Neural progenitor cell (in vitro differentiated cells): ENCODE measurements around the gene CA5A. TPM values are rescaled to one million over a fixed set of nuclear protein-coding genes. Genes with fewer than 3 reads are reported as not detected.
"Not testable (repeated sequence)": the region's sequence is repeated elsewhere in the genome, so short reads cannot be mapped to it uniquely, and the experiment has no call there.

Source experiments
- DNase-seq: peaks from one replicate; pipeline ENCODE4 v3.0.0-alpha.2; 2016; ENCODE audit warnings: low spot score
- H2AFZ ChIP-seq: fragments of 200-600 bp; sonication (generic); replicated peaks from 2 replicates; pipeline ENCODE4 v1.6.1; 2016; ENCODE audit warnings: antibody characterized with exemption
- H3F3A ChIP-seq: fragments of 200-600 bp; sonication (generic); 2 replicates; pipeline ENCODE4 v1.6.1; 2016; ENCODE audit warnings: antibody characterized with exemption, low read depth
- H3K27ac ChIP-seq: fragments of 200-600 bp; sonication (generic); 2 replicates; pipeline ENCODE4 v1.5.1; 2016; ENCODE audit warnings: mild to moderate bottlenecking
- H3K27me3 ChIP-seq: fragments of 200-600 bp; sonication (generic); 2 replicates; pipeline ENCODE4 v1.6.1; 2016; ENCODE audit warnings: mild to moderate bottlenecking, moderate library complexity
- H3K36me3 ChIP-seq: fragments of 200-600 bp; sonication (generic); 2 replicates; pipeline ENCODE4 v1.5.1; 2016
- H3K4me1 ChIP-seq: fragments of 200-600 bp; sonication (generic); 2 replicates; pipeline ENCODE4 v1.6.1; 2016; ENCODE audit warnings: mixed run types
- H3K4me2 ChIP-seq: fragments of 200-600 bp; sonication (generic); 2 replicates; pipeline ENCODE4 v1.6.1; 2016
- H3K4me3 ChIP-seq: fragments of 200-600 bp; sonication (generic); 2 replicates; pipeline ENCODE4 v1.5.1; 2016
- H3K79me2 ChIP-seq: fragments of 200-600 bp; sonication (generic); 2 replicates; pipeline ENCODE4 v1.6.1; 2016; ENCODE audit warnings: low read depth
- H3K9ac ChIP-seq: fragments of 200-600 bp; sonication (generic); 2 replicates; pipeline ENCODE4 v1.6.1; 2016
- H3K9me3 ChIP-seq: fragments of 200-600 bp; sonication (generic); 2 replicates; pipeline ENCODE4 v1.5.1; 2016; ENCODE audit warnings: low read depth
- H4K20me1 ChIP-seq: fragments of 200-600 bp; sonication (generic); 2 replicates; pipeline ENCODE4 v1.6.1; 2016; ENCODE audit warnings: low read depth
- H3K27ac Mint-ChIP-seq: 3 replicates; pipeline ENCODE4 v1.8.0; 2021; ENCODE audit warnings: mixed read lengths
- H3K27me3 Mint-ChIP-seq: 2 replicates; pipeline ENCODE4 v1.8.0; 2022; ENCODE audit warnings: low read depth, mild to moderate bottlenecking, inconsistent platforms, moderate library complexity, mixed read lengths; ENCODE audit not compliant: insufficient read depth
- H3K36me3 Mint-ChIP-seq: 3 replicates; pipeline ENCODE4 v1.8.0; 2021; ENCODE audit warnings: mixed read lengths
- H3K4me1 Mint-ChIP-seq: 3 replicates; pipeline ENCODE4 v1.8.0; 2021; ENCODE audit warnings: mixed read lengths
- H3K4me3 Mint-ChIP-seq: 3 replicates; pipeline ENCODE4 v1.8.0; 2021; ENCODE audit warnings: mild to moderate bottlenecking, moderate library complexity, mixed read lengths
- H3K9me3 Mint-ChIP-seq: 3 replicates; pipeline ENCODE4 v1.8.0; 2020; ENCODE audit warnings: mixed read lengths
- EZH2 ChIP-seq: fragments of 200-600 bp; sonication (generic); IDR thresholded peaks from 2 replicates; pipeline ENCODE4 v1.6.1; 2017; ENCODE audit warnings: antibody characterized with exemption, mild to moderate bottlenecking, moderate library complexity
- EZH2phosphoT487 ChIP-seq: fragments of 200-600 bp; sonication (generic); IDR thresholded peaks from 2 replicates; pipeline ENCODE4 v1.6.1; 2017; ENCODE audit warnings: antibody characterized with exemption
- total RNA-seq: library from RNA; depleted of rRNA; stranded (reverse); fragments of >200 nt; gene quantifications from 2 replicates; pipeline ENCODE4 v1.2.3, GENCODE V29; 2015; ENCODE audit warnings: low replicate concordance
- TF ChIP-seq, protein P1 (sequence below): fragments of 200-600 bp; sonication (generic); IDR thresholded peaks from 2 replicates; pipeline ENCODE4 v1.5.1; 2017; ENCODE audit warnings: antibody characterized with exemption, mild to moderate bottlenecking

Gene CA5A
- not detected in 2 replicates for total RNA-seq

DNA sequence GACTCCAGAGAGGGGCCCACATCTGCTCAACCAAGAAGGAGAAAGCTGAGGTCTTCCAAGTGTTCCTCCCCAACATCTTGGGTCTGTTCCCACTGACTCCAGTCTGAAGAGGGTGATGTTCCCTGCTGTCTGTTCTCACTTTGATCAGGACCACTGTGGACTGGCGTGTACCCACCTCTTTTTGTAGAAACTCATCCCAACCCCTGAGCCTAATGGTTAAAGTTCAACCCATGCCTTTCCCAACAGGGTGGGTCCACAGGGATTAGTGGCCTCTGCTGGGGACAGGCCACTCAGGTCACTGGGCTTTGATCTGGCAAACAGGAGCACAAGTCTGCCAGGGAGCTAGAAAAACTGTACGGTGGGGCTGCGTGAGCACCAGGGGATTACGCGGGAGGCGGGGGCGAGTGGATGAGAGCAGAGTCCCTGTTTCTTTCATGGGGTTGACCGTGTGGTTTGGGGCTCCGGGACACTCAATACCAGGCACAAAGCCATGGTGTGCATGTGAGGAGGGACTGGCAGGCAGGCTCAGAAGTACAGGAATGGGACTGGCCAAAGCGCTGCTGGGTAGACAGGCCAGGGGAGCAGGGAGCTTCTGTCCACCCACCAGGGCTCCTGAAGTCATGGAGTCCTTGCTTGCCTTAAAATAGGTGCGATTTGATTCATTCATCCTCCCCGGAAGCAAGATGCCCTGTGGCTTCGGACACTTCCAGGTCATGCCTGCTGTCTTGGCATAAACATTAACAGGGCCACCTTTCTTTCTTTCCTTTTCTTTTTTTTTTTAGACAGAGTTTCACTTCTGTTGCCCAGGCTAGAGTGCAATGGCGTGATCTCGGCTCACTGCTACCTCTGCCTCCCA, at the start of gene CA5A:
Gene CA5A (minus strand): TSS at position 155 of the 856 bp plus-strand sequence. CDS start 79 bp downstream, at position 76.
- Mint-ChIP-seq H3K9me3 (peaks cover 2% of the 10 kb centered on the region), H3K36me3 (no peaks in the 10 kb centered on the region), H3K27ac (no peak within 1 kb of the TSS), H3K4me3 (peak within 1 kb of the TSS; percentile 42), H3K27me3 (peaks cover 13% of the 10 kb centered on the region), H3K4me1 (peaks cover 5% of the 10 kb centered on the region)
- Histone ChIP-seq H3K9ac (no peak within 1 kb of the TSS), H3K4me2 (no peak within 1 kb of the TSS), H4K20me1 (no peaks in the 10 kb centered on the region), H3K36me3 (no peaks in the 10 kb centered on the region), H3K27ac (no peak within 1 kb of the TSS), H3K79me2 (no peaks in the 10 kb centered on the region), H3K27me3 (no peaks in the 10 kb centered on the region), H2AFZ (no peak within 1 kb of the TSS), H3K4me3 (no peak within 1 kb of the TSS), H3K9me3 (no peaks in the 10 kb centered on the region), H3K4me1 (no peaks in the 10 kb centered on the region), H3F3A (no peaks in the 10 kb centered on the region)
- DNase-seq = no peak
- TF ChIP-seq EZH2phosphoT487 = no peak
- TF ChIP-seq, protein P1, sequence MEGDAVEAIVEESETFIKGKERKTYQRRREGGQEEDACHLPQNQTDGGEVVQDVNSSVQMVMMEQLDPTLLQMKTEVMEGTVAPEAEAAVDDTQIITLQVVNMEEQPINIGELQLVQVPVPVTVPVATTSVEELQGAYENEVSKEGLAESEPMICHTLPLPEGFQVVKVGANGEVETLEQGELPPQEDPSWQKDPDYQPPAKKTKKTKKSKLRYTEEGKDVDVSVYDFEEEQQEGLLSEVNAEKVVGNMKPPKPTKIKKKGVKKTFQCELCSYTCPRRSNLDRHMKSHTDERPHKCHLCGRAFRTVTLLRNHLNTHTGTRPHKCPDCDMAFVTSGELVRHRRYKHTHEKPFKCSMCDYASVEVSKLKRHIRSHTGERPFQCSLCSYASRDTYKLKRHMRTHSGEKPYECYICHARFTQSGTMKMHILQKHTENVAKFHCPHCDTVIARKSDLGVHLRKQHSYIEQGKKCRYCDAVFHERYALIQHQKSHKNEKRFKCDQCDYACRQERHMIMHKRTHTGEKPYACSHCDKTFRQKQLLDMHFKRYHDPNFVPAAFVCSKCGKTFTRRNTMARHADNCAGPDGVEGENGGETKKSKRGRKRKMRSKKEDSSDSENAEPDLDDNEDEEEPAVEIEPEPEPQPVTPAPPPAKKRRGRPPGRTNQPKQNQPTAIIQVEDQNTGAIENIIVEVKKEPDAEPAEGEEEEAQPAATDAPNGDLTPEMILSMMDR = no peak
- no peak for TF ChIP-seq EZH2

DNA sequence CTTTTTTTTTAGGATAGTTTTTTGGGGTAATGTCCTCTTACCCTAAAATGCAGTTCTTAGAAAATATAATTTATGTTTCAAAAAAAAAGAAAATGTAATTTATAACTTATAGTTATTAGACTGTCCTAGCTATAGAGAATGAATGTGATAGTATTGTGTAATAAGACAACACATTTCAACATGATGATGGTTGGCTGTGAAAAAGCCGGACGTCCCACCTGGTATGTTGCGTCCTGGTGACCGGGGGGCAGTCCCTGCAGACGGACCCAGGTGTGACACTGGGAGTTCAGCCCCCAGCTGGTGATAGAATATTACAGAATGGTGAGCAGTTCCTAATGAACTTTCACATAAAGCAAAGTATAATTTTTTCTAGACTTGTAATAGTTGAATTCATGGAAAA, 49.2 kb upstream of the CA5A start:
- H3K27ac Mint-ChIP-seq, H3K9ac ChIP-seq, H3K27ac ChIP-seq, H3K36me3 ChIP-seq, H3K4me3 Mint-ChIP-seq, H3K79me2 ChIP-seq, H3K4me2 ChIP-seq, H3K9me3 ChIP-seq, H3K4me1 ChIP-seq, DNase-seq, H2AFZ ChIP-seq, H3F3A ChIP-seq, H3K4me3 ChIP-seq, H3K27me3 Mint-ChIP-seq, H4K20me1 ChIP-seq, H3K27me3 ChIP-seq, H3K9me3 Mint-ChIP-seq: not testable (repeated sequence)
- Mint-ChIP-seq H3K36me3 (peaks cover 18% of the 10 kb centered on the region), H3K4me1 (peaks cover 14% of the 10 kb centered on the region)

- H3K27me3 Mint-ChIP-seq = peaks cover 2% of the 10 kb centered on the region
- Histone ChIP-seq H3K27me3 (no peaks in the 10 kb centered on the region), H3K4me1 (peaks cover 4% of the 10 kb centered on the region), H3K79me2 (no peaks in the 10 kb centered on the region), H3K4me3 (no peak overlapping the region), H3K27ac (no peak overlapping the region), H3K9ac (no peak overlapping the region), H3F3A (no peaks in the 10 kb centered on the region), H3K36me3 (no peaks in the 10 kb centered on the region), H3K4me2 (no peak overlapping the region), H4K20me1 (no peaks in the 10 kb centered on the region), H3K9me3 (no peaks in the 10 kb centered on the region), H2AFZ (no peak overlapping the region)
- TF ChIP-seq, protein P1 = no peak
- no peak for TF ChIP-seq EZH2
- no peak for TF ChIP-seq EZH2phosphoT487
- H3K9me3 Mint-ChIP-seq = no peaks in the 10 kb centered on the region
- peaks cover 17% of the 10 kb centered on the region for H3K4me1 Mint-ChIP-seq
- peaks cover 14% of the 10 kb centered on the region for H3K36me3 Mint-ChIP-seq
- no peak overlapping the region for H3K4me3 Mint-ChIP-seq
- H3K27ac Mint-ChIP-seq = no peak overlapping the region
- DNase-seq = no peak
Observed at GRCh38 chr16:87984632-87985267, 48.4 kb upstream of the CA5A start.

GRCh38 chr16:87984180-87984579, 47.9 kb upstream of the CA5A start:
- not testable (repeated sequence) for H3K9me3 Mint-ChIP-seq, H3K4me1 ChIP-seq, H4K20me1 ChIP-seq, H3K27ac ChIP-seq, H3K9me3 ChIP-seq, H3K27ac Mint-ChIP-seq, H3K9ac ChIP-seq, H3K4me2 ChIP-seq, H3K27me3 ChIP-seq, H3K27me3 Mint-ChIP-seq, H3K4me3 ChIP-seq, H3K4me3 Mint-ChIP-seq, H3K36me3 ChIP-seq, H3K79me2 ChIP-seq, DNase-seq, H2AFZ ChIP-seq, H3F3A ChIP-seq
- Mint-ChIP-seq H3K4me1 (peaks cover 16% of the 10 kb centered on the region), H3K36me3 (peaks cover 11% of the 10 kb centered on the region)

DNA sequence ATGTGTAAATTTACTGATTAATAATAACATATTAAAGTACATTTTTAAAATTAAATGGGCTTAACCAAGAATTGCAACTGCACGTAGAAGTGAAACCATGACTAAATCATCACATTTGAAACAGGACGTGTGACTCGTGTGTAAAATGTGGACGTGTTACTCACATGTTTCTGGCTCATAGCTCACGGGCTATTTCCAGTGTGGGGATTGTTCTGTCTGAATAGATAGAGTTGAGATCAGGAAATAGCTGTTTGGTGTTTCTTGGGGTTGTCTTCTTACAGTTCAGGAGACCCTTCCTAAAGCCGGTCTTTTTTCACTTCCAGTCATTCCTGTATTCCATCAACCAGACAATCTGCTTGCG, 47.4 kb upstream of the CA5A start:
- not testable (repeated sequence) for H3K4me2 ChIP-seq, H4K20me1 ChIP-seq, H3K27ac Mint-ChIP-seq, H3K4me3 Mint-ChIP-seq, H3K36me3 ChIP-seq, H3K9me3 ChIP-seq, H3K27me3 ChIP-seq, H3K79me2 ChIP-seq, H3F3A ChIP-seq, H3K27ac ChIP-seq, H3K4me3 ChIP-seq, H3K4me1 ChIP-seq, H3K36me3 Mint-ChIP-seq, H2AFZ ChIP-seq, H3K9me3 Mint-ChIP-seq, H3K27me3 Mint-ChIP-seq, H3K9ac ChIP-seq, DNase-seq
- H3K4me1 Mint-ChIP-seq = peaks cover 11% of the 10 kb centered on the region
